ENCODE data around the gene PRKRIP1. TPM values are rescaled to one million over a fixed set of nuclear protein-coding genes. Genes with fewer than 3 reads are reported as not detected.
"Not testable (repeated sequence)": the region's sequence is repeated elsewhere in the genome, so short reads cannot be mapped to it uniquely, and the experiment has no call there.

The PRKRIP1 gene
- 15.9 TPM for polyA plus RNA-seq (2013, experiment 1 of 2)
- 15.6 TPM for polyA plus RNA-seq (2013, experiment 2 of 2)

DNA sequence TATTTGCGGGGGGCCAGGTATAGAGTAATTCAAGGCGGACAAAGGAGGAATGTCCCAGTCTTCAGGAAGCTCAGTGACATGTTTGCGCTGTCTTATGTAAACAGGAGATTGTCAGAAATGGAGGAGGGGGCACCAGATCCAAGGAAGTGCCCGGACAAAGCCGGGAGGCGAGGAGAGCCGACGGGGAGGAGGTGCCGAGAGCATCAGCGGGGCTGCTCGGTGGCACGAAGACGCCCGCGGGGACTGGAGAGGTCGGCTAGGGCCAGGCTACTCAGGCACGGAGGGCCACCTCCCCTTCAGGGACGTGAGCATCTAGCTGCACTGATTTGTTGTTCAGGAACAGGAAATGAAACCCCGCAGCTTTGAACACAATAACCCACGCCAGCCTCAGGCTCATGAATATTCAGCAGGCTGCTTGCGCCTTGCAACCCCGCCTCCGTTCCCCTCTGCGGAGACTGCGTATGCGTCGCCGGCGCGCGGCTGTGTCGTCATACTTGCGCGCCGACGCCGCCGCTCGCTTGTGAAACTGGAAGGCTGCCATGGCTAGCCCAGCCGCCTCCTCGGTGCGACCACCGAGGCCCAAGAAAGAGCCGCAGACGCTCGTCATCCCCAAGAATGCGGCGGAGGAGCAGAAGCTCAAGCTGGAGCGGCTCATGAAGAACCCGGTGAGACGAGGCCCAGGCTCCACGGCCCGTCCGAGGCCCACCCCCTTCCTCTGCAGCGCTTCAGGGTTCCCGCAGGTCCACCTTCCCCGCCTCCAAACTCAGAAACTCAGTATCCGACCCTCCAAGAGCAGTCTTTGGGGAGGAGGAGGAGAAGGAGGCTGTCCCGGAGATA, at the start of gene PRKRIP1:
Gene PRKRIP1 (plus strand): TSS at position 491 of the 837 bp plus-strand sequence. CDS start 49 bp downstream, at position 540.
- no peak within 1 kb of the TSS for H2BK120ac ChIP-seq (ENCODE audit: low read depth, low read length)
- H4K5ac ChIP-seq (ENCODE audit: low read length), result no peak within 1 kb of the TSS
- no peak within 1 kb of the TSS for H4K8ac ChIP-seq (ENCODE audit: low read depth, low read length)
- peak within 1 kb of the TSS; percentile 92 for H3K27ac ChIP-seq (ENCODE audit: low read depth, low read length)
- H3K56ac ChIP-seq (ENCODE audit: low read length), result peak within 1 kb of the TSS; percentile 89
- H3K79me1 ChIP-seq (ENCODE audit: low read length), result peaks cover 1% of the 10 kb centered on the region
- H3K4me1 ChIP-seq (ENCODE audit: control insufficient read depth, low read depth, low read length), result no peaks in the 10 kb centered on the region
- WGBS (ENCODE audit: extremely low coverage, insufficient coverage, low lambda C conversion rate), result no CpG with 5 or more reads among the region's 59 CpGs
- H2BK5ac ChIP-seq (ENCODE audit: low read length), result peak within 1 kb of the TSS; percentile 19
- no peaks in the 10 kb centered on the region for H3K27me3 ChIP-seq (ENCODE audit: insufficient read depth, low read length, poor library complexity)
- peaks cover 4% of the 10 kb centered on the region for H3K36me3 ChIP-seq (ENCODE audit: control insufficient read depth, insufficient read depth, low read length)
- H3K9ac ChIP-seq (ENCODE audit: low read length), result peak within 1 kb of the TSS; percentile 87
- H3K23ac ChIP-seq (ENCODE audit: low read length), result no peak within 1 kb of the TSS
- H3K4me2 ChIP-seq (ENCODE audit: low read length), result peak within 1 kb of the TSS; percentile 88
- DNase-seq, result peak; percentile 99
- H3K18ac ChIP-seq (ENCODE audit: low read length), result peak within 1 kb of the TSS; percentile 69
- H2BK15ac ChIP-seq (replicated peaks; ENCODE audit: low read depth), result no peak within 1 kb of the TSS
- H3K4ac ChIP-seq (ENCODE audit: low read depth, low read length), result no peak within 1 kb of the TSS
- peaks cover 4% of the 10 kb centered on the region for H3K79me2 ChIP-seq (ENCODE audit: control insufficient read depth, insufficient read depth, low read length)
- H2AK5ac ChIP-seq (ENCODE audit: low read length), result no peak within 1 kb of the TSS
- H3K4me3 ChIP-seq (ENCODE audit: low read length), result peak within 1 kb of the TSS; percentile 87

- not testable (repeated sequence) for H3K36me3 ChIP-seq (ENCODE audit: control insufficient read depth, insufficient read depth, low read length); H2AK5ac ChIP-seq (ENCODE audit: low read length); H3K23ac ChIP-seq (ENCODE audit: low read length); H3K79me2 ChIP-seq (ENCODE audit: control insufficient read depth, insufficient read depth, low read length); H3K4me3 ChIP-seq (ENCODE audit: low read length); H3K4ac ChIP-seq (ENCODE audit: low read depth, low read length); H2BK15ac ChIP-seq (replicated peaks; ENCODE audit: low read depth); H3K18ac ChIP-seq (ENCODE audit: low read length); H2BK120ac ChIP-seq (ENCODE audit: low read depth, low read length); H3K27me3 ChIP-seq (ENCODE audit: insufficient read depth, low read length, poor library complexity); H4K8ac ChIP-seq (ENCODE audit: low read depth, low read length); H3K79me1 ChIP-seq (ENCODE audit: low read length); H3K56ac ChIP-seq (ENCODE audit: low read length); H3K4me1 ChIP-seq (ENCODE audit: control insufficient read depth, low read depth, low read length); H3K4me2 ChIP-seq (ENCODE audit: low read length); H3K27ac ChIP-seq (ENCODE audit: low read depth, low read length); H2BK5ac ChIP-seq (ENCODE audit: low read length); H3K9ac ChIP-seq (ENCODE audit: low read length); DNase-seq; H4K5ac ChIP-seq (ENCODE audit: low read length)
- WGBS (ENCODE audit: extremely low coverage, insufficient coverage, low lambda C conversion rate), result no CpG with 5 or more reads among the region's 6 CpGs
Observed at GRCh38 chr7:102346983-102347382, 49.2 kb upstream of the PRKRIP1 start.

GRCh38 chr7:102356344-102356743, 39.8 kb upstream of the PRKRIP1 start, which contains the start of gene SPDYE6:
Gene SPDYE6, minus strand, starts transcription at chr7:102356444. Its CDS starts 421 bp downstream, at chr7:102356023.
- not testable (repeated sequence) for H4K5ac ChIP-seq (ENCODE audit: low read length); H3K4me3 ChIP-seq (ENCODE audit: low read length); H3K4me2 ChIP-seq (ENCODE audit: low read length); H3K56ac ChIP-seq (ENCODE audit: low read length); H3K27ac ChIP-seq (ENCODE audit: low read depth, low read length); DNase-seq; H2BK120ac ChIP-seq (ENCODE audit: low read depth, low read length); H4K8ac ChIP-seq (ENCODE audit: low read depth, low read length); H2BK5ac ChIP-seq (ENCODE audit: low read length); H3K4ac ChIP-seq (ENCODE audit: low read depth, low read length); H2BK15ac ChIP-seq (replicated peaks; ENCODE audit: low read depth); H3K79me2 ChIP-seq (ENCODE audit: control insufficient read depth, insufficient read depth, low read length); H3K27me3 ChIP-seq (ENCODE audit: insufficient read depth, low read length, poor library complexity); H3K18ac ChIP-seq (ENCODE audit: low read length); H2AK5ac ChIP-seq (ENCODE audit: low read length); H3K23ac ChIP-seq (ENCODE audit: low read length); H3K9ac ChIP-seq (ENCODE audit: low read length); H3K4me1 ChIP-seq (ENCODE audit: control insufficient read depth, low read depth, low read length); H3K36me3 ChIP-seq (ENCODE audit: control insufficient read depth, insufficient read depth, low read length); H3K79me1 ChIP-seq (ENCODE audit: low read length)
- WGBS (ENCODE audit: extremely low coverage, insufficient coverage, low lambda C conversion rate), result no CpG with 5 or more reads among the region's 6 CpGs

DNA sequence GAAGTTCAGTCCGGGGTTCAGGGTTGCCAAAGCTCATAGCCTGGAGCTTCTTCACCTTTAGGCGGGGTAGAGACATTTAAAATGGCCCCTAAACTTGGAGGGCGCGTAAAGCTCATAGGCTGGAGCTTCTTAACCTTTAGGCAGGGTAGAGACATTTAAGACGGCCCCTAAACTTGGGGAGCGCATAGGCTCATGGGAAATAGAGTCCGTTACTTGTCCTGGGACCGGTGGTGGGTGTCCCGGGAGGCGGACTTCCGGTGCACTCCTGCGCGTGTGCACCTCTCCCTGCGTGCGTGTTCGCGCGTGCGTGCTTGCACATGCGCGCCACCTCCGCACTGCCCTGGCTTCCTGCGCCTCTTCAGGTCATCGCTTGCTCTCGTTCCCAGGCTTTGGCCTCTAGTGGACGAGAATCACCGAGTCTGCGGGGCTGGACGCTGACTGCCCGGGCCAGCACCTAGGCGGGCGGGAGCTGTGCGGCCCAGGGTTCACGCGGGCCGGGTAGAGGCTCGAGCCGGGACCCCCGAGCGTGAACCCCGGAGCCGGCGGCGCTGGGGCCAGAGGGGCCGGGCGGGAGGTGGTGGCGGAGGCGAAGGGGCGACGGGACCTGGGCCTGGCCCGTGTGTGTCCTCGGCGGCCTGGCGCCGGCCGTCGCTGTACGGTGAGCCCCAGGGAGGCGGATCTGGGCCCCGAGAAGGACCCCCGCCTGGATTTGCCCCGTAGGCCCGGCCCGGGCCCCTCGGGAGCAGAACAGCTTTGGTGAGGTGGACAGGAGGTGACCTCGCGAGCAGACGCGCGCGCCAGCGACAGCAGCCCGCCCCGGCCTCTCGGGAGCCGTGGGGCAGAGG, 32.4 kb upstream of the PRKRIP1 start:
- Histone ChIP-seq H3K56ac (ENCODE audit: low read length) (peak overlapping the region; percentile 92), H3K4me3 (ENCODE audit: low read length) (peak overlapping the region; percentile 67), H3K27ac (ENCODE audit: low read depth, low read length) (peak overlapping the region; percentile 72), H3K9ac (ENCODE audit: low read length) (peak overlapping the region; percentile 81), H3K18ac (ENCODE audit: low read length) (peak overlapping the region; percentile 69), H3K4ac (ENCODE audit: low read depth, low read length) (peak overlapping the region; percentile 65)
- not testable (repeated sequence) for H3K23ac ChIP-seq (ENCODE audit: low read length); H3K79me2 ChIP-seq (ENCODE audit: control insufficient read depth, insufficient read depth, low read length); H3K79me1 ChIP-seq (ENCODE audit: low read length); H3K4me1 ChIP-seq (ENCODE audit: control insufficient read depth, low read depth, low read length); H4K5ac ChIP-seq (ENCODE audit: low read length); H2AK5ac ChIP-seq (ENCODE audit: low read length); H2BK120ac ChIP-seq (ENCODE audit: low read depth, low read length); H3K27me3 ChIP-seq (ENCODE audit: insufficient read depth, low read length, poor library complexity); H2BK15ac ChIP-seq (replicated peaks; ENCODE audit: low read depth); H2BK5ac ChIP-seq (ENCODE audit: low read length); H4K8ac ChIP-seq (ENCODE audit: low read depth, low read length); H3K36me3 ChIP-seq (ENCODE audit: control insufficient read depth, insufficient read depth, low read length); H3K4me2 ChIP-seq (ENCODE audit: low read length)
- no CpG with 5 or more reads among the region's 76 CpGs for WGBS (ENCODE audit: extremely low coverage, insufficient coverage, low lambda C conversion rate)
- peak; percentile 100 for DNase-seq

- H3K9ac ChIP-seq (ENCODE audit: low read length), result peak overlapping the region; percentile 81
- H3K27ac ChIP-seq (ENCODE audit: low read depth, low read length), result not testable (repeated sequence)
- no CpG with 5 or more reads among the region's 20 CpGs for WGBS (ENCODE audit: extremely low coverage, insufficient coverage, low lambda C conversion rate)
Observed at GRCh38 chr7:102364394-102364886, 31.7 kb upstream of the PRKRIP1 start.

More at GRCh38 chr7:102364394-102364886, 31.7 kb upstream of the PRKRIP1 start:
- not testable (repeated sequence) for H3K4me3 ChIP-seq (ENCODE audit: low read length); H2BK15ac ChIP-seq (replicated peaks; ENCODE audit: low read depth); H4K8ac ChIP-seq (ENCODE audit: low read depth, low read length); H3K4me2 ChIP-seq (ENCODE audit: low read length); H2BK120ac ChIP-seq (ENCODE audit: low read depth, low read length); H2BK5ac ChIP-seq (ENCODE audit: low read length); H4K5ac ChIP-seq (ENCODE audit: low read length); H3K79me1 ChIP-seq (ENCODE audit: low read length); H3K27me3 ChIP-seq (ENCODE audit: insufficient read depth, low read length, poor library complexity); H3K4ac ChIP-seq (ENCODE audit: low read depth, low read length); H3K18ac ChIP-seq (ENCODE audit: low read length); H2AK5ac ChIP-seq (ENCODE audit: low read length); H3K4me1 ChIP-seq (ENCODE audit: control insufficient read depth, low read depth, low read length); H3K79me2 ChIP-seq (ENCODE audit: control insufficient read depth, insufficient read depth, low read length); H3K23ac ChIP-seq (ENCODE audit: low read length); DNase-seq; H3K36me3 ChIP-seq (ENCODE audit: control insufficient read depth, insufficient read depth, low read length)
- H3K56ac ChIP-seq (ENCODE audit: low read length), result peak overlapping the region; percentile 42
